ENCODE measurements around the gene TRIP6.

Gene TRIP6

DNA sequence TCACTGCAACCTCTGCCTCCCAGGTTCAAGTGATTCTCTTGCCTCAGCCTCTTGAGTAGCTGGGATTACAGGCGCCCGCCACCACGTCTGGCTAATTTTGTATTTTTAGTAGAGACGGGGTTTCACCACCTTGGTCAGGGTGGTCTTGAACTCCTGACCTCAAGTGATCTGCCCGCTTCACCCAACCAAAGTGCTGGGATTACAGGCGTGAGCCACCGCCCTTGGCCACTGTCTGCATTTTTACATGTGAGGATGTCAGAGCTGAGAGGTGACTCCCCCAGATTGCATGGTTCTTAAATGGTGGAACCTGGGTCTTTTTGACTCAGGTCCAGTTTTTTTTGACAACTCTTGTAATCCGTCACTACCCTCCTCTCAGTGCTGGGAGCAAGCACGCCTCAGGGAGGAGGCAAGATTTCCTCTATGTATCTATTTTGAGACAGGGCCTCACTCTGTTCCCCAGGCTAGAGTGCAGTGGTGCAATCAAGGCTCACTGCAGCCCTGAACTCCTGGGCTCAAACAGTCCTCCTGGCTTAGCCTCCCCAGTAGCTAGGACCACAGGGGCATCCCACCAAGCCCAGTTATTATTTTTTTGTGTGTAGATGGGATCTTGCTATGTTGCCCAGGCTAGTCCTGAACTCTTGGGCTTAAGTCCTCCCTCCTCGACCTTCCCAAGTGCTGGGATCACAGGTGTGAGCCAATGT is 6.6 kb downstream of the TRIP6 start:
- DNase-seq (ENCODE audit: extremely low read depth in 1 of 2, low read depth in 1 of 2): no peak

DNA sequence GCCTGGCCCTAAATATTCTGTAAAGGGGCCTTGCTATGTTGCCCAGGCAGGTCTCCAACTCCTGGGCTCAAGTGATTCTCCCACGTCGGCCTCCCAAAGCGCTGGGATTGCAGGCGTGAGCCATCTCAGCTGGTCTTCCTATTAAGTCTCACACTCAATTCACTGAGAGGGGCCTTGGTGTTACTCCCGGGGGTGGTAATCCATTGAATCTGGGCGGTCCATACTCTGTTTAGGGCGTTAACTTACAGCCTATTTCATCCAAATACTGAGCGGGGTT is 7.1 kb downstream of the TRIP6 start:
- no peak for DNase-seq (ENCODE audit: extremely low read depth in 1 of 2, low read depth in 1 of 2)

DNA sequence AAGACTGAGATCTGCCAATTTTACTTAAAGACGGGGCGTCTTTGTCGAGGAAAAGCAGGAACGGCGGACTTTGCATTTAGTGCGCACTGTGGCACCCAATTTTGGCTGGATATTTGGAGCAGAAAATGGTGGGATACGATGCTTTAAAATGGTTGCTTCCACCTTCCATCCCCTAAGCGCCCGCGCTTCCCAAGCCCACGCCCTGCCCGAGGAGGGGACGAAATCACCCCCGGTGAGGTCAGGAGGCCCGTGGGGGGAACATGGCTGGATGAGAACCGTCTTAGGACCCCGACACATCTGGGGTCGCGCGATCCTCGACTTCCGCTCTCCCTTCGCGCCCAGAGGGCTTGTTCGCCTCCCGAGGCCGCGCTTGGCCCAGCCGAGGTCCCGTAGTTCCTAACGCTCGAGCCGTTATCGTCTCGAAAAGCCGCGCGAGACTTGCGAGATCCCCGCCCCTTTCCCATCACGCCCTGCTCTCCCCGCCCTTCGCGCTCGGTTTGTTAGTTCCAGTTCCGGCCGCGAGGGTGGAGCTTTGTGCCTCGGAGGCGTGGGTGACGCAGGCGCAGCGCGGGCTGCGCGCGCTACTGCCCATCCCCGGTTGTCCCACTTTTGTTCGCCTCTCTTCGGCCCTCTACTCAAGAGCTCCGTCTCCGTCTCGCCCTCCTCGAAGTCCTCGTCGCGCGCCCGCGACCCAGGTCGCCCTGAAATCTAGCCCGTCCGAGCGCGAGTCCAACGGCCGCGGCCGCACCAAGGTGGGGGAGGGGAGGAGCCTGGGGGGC is 7.6 kb downstream of the TRIP6 start, which contains the start of gene SRRT:
SRRT (plus strand) TSS at position 527 of the 779 bp plus-strand sequence. CDS start 488 bp downstream, outside the sequence.
- peak; percentile 93 to 98 for DNase-seq (ENCODE audit: extremely low read depth in 1 of 2, low read depth in 1 of 2)

GRCh38 chr7:100875356-100875751 is 8.2 kb downstream of the TRIP6 start:
- DNase-seq (ENCODE audit: extremely low read depth in 1 of 2, low read depth in 1 of 2): no peak

DNA sequence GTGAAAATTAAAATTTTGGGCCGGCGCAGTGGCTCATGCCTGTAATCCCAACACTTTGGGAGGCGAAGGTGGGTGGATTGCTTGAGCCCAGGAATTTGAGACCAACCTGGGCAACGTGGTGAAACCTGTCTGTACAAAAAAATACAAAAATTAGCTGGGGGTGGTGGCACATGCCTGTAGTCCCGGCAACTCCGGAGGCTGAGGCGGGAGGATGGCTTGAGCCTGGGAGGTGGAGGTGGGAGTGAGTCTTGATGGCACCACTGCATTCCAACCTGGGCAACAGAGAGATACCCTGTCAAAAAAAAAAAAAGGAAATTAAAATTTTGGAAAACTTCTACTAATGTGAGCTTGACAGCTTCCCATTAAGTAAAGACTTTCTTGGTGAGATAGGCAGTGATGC is 10.8 kb downstream of the TRIP6 start:
- DNase-seq (ENCODE audit: extremely low read depth in 1 of 2, low read depth in 1 of 2): no peak

GRCh38 chr7:100878685-100879084 is 11.5 kb downstream of the TRIP6 start:
- no peak for DNase-seq (ENCODE audit: extremely low read depth in 1 of 2, low read depth in 1 of 2)

GRCh38 chr7:100879685-100880261 is 12.6 kb downstream of the TRIP6 start:
- DNase-seq (ENCODE audit: extremely low read depth in 1 of 2, low read depth in 1 of 2): no peak

GRCh38 chr7:100880645-100881044 is 13.5 kb downstream of the TRIP6 start:
- DNase-seq (ENCODE audit: extremely low read depth in 1 of 2, low read depth in 1 of 2): no peak

- DNase-seq (ENCODE audit: extremely low read depth in 1 of 2, low read depth in 1 of 2): no peak
Measured at GRCh38 chr7:100881136-100881535, 13.9 kb downstream of the TRIP6 start.

DNA sequence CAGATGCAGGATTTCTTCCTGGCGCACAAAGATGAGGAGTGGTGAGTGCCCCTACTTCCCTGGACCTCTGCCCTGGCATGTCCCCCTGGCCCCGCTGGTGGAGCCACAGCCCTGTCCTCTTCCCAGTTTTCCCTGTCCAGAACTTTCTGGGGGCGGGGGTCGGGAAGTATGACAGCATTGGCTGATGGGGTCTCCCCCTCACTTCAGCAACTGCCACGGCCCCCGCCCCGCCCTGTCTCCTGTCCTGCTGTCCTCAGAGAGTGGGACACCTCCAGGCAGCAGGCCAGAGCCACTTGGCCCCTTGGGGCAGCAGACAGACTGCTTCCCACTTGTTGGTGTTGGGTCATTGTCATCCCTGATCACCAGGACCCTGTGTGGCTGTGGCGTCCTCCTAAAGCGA is 15.0 kb downstream of the TRIP6 start:
- DNase-seq (ENCODE audit: extremely low read depth in 1 of 2, low read depth in 1 of 2): no peak

DNA sequence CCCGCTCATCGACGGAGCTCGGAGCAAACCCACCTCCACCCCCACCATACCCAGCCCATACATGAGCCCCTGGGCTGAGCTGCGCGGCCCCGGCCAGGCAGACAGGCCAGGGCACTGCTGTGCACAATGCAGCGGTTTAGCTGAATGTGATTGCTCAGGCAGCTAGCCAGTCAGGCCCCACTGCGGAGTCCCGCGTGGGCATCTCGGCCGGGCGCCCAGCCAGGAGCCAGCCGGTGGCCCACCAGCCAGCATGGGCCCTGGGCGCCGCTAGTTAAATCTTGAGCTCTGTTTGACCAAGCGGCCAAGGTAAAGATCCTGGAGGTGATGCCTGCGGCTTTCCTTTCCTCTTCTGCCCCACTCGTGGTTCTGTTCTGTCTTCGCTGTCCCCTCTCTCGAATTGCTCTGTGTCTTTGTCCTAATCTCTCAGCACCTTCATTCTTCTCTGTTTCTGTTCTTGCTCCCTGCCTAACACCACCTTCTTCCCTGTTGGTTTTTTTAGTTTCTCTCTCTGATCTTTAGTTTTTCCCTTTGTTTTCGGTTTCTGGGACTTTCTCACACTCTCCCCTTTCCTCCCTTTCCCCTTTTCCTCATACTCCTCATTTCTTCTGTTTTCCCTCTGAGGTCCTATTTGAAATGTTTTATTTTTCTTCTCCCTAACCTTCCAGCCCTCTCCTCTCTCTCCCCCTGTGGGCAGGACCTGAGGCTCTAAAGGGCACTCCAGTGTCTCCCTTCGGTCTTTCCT is 15.8 kb downstream of the TRIP6 start:
- no peak for DNase-seq (ENCODE audit: extremely low read depth in 1 of 2, low read depth in 1 of 2)

- no peak for DNase-seq (ENCODE audit: extremely low read depth in 1 of 2, low read depth in 1 of 2)
Measured at GRCh38 chr7:100884736-100885439, 17.7 kb downstream of the TRIP6 start.

- DNase-seq (ENCODE audit: extremely low read depth in 1 of 2, low read depth in 1 of 2): no peak
Measured at GRCh38 chr7:100885440-100886141, 18.4 kb downstream of the TRIP6 start.

DNA sequence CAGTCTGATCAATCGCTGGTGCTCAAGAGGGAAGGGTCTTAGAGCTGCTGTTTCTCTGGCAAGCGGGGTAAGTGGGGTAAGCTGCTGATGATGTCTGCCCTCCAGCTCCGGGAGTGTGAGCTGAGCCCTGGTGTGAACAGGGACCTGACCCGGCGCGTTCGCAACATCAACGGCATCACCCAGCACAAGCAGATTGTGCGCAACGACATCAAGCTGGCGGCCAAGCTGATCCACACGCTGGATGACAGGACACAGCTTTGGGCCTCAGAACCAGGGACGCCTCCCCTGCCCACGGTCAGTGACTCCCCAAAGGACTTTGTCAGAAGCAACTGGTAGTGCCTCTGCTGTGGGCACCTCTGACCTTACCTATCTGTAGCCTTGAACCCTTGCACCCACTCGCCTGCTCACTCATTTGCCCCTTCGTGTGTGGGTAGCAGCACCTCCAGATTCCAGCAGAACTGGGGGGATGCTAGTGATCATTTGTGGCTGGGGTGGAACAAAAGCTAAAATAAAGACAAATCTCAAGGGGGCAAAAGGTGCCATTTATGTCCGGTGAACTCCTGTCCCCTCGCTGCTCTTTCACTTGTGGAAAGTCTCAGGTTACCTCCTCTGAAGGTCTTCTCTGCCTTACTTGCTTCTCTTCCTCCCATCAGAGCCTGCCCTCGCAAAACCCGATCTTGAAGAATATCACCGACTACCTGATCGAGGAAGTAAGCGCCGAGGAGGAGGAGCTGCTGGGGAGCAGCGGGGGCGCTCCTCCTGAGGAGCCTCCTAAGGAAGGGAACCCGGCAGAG is 19.2 kb downstream of the TRIP6 start:
- no peak for DNase-seq (ENCODE audit: extremely low read depth in 1 of 2, low read depth in 1 of 2)

- DNase-seq (ENCODE audit: extremely low read depth in 1 of 2, low read depth in 1 of 2): no peak
Measured at GRCh38 chr7:100886936-100887515, 19.8 kb downstream of the TRIP6 start.

- DNase-seq (ENCODE audit: extremely low read depth in 1 of 2, low read depth in 1 of 2): no peak
Measured at GRCh38 chr7:100887516-100888290, 20.5 kb downstream of the TRIP6 start.

DNA sequence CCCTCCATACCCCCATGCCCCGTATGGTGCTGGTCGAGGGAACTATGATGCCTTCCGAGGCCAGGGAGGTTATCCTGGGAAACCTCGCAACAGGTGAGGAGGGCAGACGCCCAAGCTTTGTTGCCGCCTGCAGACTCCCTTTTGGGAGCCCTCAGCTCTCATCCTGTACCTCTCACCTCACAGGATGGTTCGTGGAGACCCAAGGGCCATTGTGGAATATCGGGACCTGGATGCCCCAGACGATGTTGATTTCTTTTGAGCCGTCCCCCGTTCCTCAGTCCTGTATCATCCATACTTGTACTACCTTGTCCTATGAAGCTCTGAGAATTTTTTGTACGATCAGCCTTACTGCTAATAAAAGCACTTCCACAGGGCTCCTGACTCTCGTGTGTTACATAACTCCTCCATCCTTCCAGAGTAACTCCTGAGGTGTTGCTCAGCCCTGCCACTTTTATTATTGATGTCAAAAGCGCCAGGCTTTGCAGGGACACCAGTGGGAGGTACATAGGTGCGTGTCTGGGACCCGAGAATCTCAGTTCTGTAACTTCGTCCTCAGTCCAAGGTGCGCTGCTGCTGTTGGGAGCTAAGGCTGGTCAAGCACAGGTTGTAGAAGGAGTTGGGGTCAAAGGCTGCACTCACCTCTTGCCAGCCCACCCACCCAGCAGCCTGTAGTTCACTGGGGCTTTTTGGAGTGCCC is 21.3 kb downstream of the TRIP6 start:
- no peak for DNase-seq (ENCODE audit: extremely low read depth in 1 of 2, low read depth in 1 of 2)
